ENCODE results near the gene TREML1. TPM values are rescaled to one million over a fixed set of nuclear protein-coding genes. Genes with fewer than 3 reads are reported as not detected.

The TREML1 gene
- total RNA-seq, 1 donor from 2014 or later, result not detected

DNA sequence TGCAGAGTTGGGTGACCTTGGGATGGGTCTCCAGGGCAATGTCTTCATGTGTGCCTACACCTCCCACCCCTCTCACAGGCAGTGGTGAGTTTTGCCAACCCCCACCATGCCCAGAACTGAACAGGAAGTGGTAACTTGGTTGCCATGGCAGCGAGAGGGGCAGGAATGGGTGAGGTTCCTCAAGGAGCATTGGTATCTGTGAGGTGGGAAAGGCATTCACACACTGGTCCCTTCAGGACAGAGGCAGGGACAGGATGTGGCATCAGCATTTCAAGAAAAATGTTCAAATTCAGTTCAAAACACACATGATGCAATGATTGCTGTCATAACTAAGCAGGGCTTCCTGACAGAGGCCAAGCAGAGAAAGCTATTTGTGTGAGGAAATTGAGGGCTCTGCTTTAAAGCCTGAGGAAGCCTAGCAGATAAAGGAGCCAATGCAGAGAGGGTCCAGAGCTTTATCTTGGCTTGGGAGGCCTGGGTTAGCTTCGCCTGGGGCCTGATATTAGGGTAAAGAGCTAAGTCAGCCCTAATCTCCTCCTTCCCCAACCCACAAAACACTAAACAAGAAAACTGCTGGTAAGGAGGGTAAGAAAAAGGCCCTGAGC is 46.3 kb upstream of the TREML1 start:
- H3K4me3 ChIP-seq, result no peak overlapping the region
- no peaks in the 10 kb centered on the region for H3K36me3 ChIP-seq
- no peak for DNase-seq (ENCODE audit: low spot score)
- Mint-ChIP-seq H3K4me1 (peaks cover 9% of the 10 kb centered on the region), H3K9me3 (no peaks in the 10 kb centered on the region), H3K36me3 (no peaks in the 10 kb centered on the region), H3K4me3 (no peak overlapping the region), H3K27ac (no peak overlapping the region), H3K27me3 (ENCODE audit: insufficient read depth, low read depth) (no peaks in the 10 kb centered on the region)
- no peak overlapping the region for H3K27ac ChIP-seq
- H3K4me2 ChIP-seq, result no peak overlapping the region
- no peaks in the 10 kb centered on the region for H3F3A ChIP-seq (ENCODE audit: low read depth)
- TF ChIP-seq EZH2phosphoT487 (IDR thresholded peaks at IDR 0.05), result no peak
- H3K9ac ChIP-seq, result no peak overlapping the region
- H3K79me2 ChIP-seq (ENCODE audit: low read depth), result no peaks in the 10 kb centered on the region
- H3K27me3 ChIP-seq, result no peaks in the 10 kb centered on the region
- no peaks in the 10 kb centered on the region for H3K4me1 ChIP-seq
- H4K20me1 ChIP-seq (ENCODE audit: low read depth), result no peaks in the 10 kb centered on the region
- H3K9me3 ChIP-seq (ENCODE audit: low read depth), result no peaks in the 10 kb centered on the region
- peak overlapping the region; percentile 57 for H2AFZ ChIP-seq (replicated peaks)

DNA sequence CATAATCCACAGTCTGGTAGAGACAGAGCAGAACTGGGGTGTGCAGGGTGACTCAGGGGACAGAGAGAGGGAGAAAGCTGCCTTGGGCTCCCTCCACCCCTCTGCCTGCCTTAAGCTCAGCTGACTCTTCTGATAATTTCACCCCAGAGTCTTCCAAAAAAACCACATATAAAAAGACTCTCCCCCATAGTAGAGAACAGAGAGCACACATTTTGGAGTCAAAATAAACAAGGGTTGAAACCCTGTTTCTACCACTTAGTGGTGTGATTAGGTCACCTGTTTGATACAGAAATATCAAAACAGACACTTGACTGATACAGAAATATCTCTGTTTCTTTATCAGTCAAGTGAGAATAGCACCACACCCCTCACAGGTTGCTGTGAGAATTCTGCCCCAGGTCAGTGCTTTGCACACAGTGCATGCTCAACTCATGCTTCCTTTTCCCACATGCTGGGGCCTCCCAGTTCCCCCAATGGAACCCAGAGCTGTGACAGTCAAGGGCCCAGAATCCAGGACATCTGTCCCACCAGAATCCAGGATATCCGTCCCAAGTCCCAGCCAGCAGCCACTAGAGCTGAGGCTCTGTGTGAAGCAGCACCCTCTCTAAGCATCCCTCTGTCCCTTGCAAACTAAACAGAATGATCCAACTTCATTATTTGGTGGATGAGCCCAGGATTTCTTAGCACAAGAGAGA is 45.6 kb upstream of the TREML1 start:
- H3K4me3 Mint-ChIP-seq, result no peak overlapping the region
- H3K27me3 Mint-ChIP-seq (ENCODE audit: insufficient read depth, low read depth), result peaks cover 1% of the 10 kb centered on the region
- no peak overlapping the region for H3K4me2 ChIP-seq
- H3F3A ChIP-seq (ENCODE audit: low read depth), result no peaks in the 10 kb centered on the region
- no peaks in the 10 kb centered on the region for H3K36me3 ChIP-seq
- H3K9me3 Mint-ChIP-seq, result no peaks in the 10 kb centered on the region
- no peaks in the 10 kb centered on the region for H3K36me3 Mint-ChIP-seq
- no peak overlapping the region for H3K4me3 ChIP-seq
- H3K4me1 ChIP-seq, result no peaks in the 10 kb centered on the region
- no peak overlapping the region for H3K27ac ChIP-seq
- TF ChIP-seq EZH2phosphoT487 (IDR thresholded peaks at IDR 0.05) (no peak), EZH2 (IDR thresholded peaks at IDR 0.05) (no peak), CTCF (IDR thresholded peaks at IDR 0.05) (no peak)
- no peaks in the 10 kb centered on the region for H4K20me1 ChIP-seq (ENCODE audit: low read depth)
- no peak overlapping the region for H3K27ac Mint-ChIP-seq
- H3K4me1 Mint-ChIP-seq, result peaks cover 9% of the 10 kb centered on the region
- no peak overlapping the region for H3K9ac ChIP-seq
- DNase-seq (ENCODE audit: low spot score), result no peak
- no peaks in the 10 kb centered on the region for H3K27me3 ChIP-seq
- H2AFZ ChIP-seq (replicated peaks), result peak overlapping the region; percentile 57
- no peaks in the 10 kb centered on the region for H3K79me2 ChIP-seq (ENCODE audit: low read depth)
- no peaks in the 10 kb centered on the region for H3K9me3 ChIP-seq (ENCODE audit: low read depth)

DNA sequence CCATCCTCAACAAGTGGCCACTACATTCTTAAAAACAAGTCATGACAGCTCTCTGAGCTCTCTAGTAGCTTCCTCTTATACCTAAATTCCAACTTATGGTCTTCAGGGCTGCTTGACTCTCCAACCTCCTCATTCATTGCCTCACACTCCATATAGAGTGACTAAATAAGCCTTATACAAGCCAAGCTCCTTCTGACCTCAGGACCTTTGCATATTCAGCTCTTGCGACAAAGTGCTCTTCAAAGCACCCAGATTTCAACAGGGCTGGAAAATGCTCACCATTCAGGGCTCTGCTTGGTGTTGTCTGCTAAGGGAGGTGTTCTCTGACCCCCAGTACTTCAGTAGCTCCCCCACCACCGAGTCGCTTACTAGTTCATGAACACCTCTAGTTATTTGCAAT is 43.1 kb upstream of the TREML1 start:
- Histone ChIP-seq H3K9ac (no peak overlapping the region), H3K36me3 (no peaks in the 10 kb centered on the region), H3K79me2 (ENCODE audit: low read depth) (no peaks in the 10 kb centered on the region), H3K4me2 (no peak overlapping the region), H3K4me3 (no peak overlapping the region), H4K20me1 (ENCODE audit: low read depth) (no peaks in the 10 kb centered on the region), H3K4me1 (no peaks in the 10 kb centered on the region), H3K27ac (no peak overlapping the region), H3F3A (ENCODE audit: low read depth) (no peaks in the 10 kb centered on the region), H2AFZ (replicated peaks) (no peak overlapping the region), H3K9me3 (ENCODE audit: low read depth) (no peaks in the 10 kb centered on the region), H3K27me3 (no peaks in the 10 kb centered on the region)
- Mint-ChIP-seq H3K27me3 (ENCODE audit: insufficient read depth, low read depth) (peaks cover 8% of the 10 kb centered on the region), H3K4me3 (no peak overlapping the region), H3K4me1 (peaks cover 16% of the 10 kb centered on the region), H3K36me3 (no peaks in the 10 kb centered on the region), H3K27ac (no peak overlapping the region), H3K9me3 (no peaks in the 10 kb centered on the region)
- TF ChIP-seq CTCF (IDR thresholded peaks at IDR 0.05), result no peak
- no peak for TF ChIP-seq EZH2phosphoT487 (IDR thresholded peaks at IDR 0.05)
- no peak for TF ChIP-seq EZH2 (IDR thresholded peaks at IDR 0.05)
- DNase-seq (ENCODE audit: low spot score), result no peak

DNA sequence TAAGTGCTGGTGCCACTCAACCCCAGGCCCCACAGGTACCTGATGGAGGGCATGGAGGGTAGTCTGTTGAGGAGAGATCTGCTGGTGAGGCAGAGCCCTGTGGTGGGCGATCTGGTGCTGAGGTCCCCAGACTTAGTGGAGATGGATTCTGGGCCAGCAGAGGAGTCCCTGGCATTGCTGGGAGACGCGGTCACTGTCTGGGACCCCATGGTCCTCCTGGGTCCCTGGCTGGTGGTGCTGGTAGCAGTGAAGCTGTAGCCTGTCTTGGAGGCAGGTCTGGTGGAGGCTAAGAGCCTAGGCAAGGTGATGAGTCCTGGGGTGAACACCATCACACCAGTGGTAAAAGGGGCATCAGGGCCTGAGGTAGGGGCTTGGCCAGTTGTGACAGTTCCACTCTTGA is 40.2 kb upstream of the TREML1 start:
- no peak overlapping the region for H3K27ac ChIP-seq
- no peaks in the 10 kb centered on the region for H3F3A ChIP-seq (ENCODE audit: low read depth)
- H3K36me3 Mint-ChIP-seq, result no peaks in the 10 kb centered on the region
- H3K9ac ChIP-seq, result no peak overlapping the region
- peaks cover 7% of the 10 kb centered on the region for H3K4me1 Mint-ChIP-seq
- peaks cover 11% of the 10 kb centered on the region for H3K27me3 Mint-ChIP-seq (ENCODE audit: insufficient read depth, low read depth)
- no peaks in the 10 kb centered on the region for H3K4me1 ChIP-seq
- no peak overlapping the region for H3K4me3 ChIP-seq
- no peaks in the 10 kb centered on the region for H3K9me3 ChIP-seq (ENCODE audit: low read depth)
- no peak overlapping the region for H3K4me2 ChIP-seq
- DNase-seq (ENCODE audit: low spot score), result no peak
- no peaks in the 10 kb centered on the region for H3K27me3 ChIP-seq
- TF ChIP-seq EZH2phosphoT487 (IDR thresholded peaks at IDR 0.05), result no peak
- H3K79me2 ChIP-seq (ENCODE audit: low read depth), result no peaks in the 10 kb centered on the region
- no peak overlapping the region for H3K4me3 Mint-ChIP-seq
- H3K9me3 Mint-ChIP-seq, result peaks cover 11% of the 10 kb centered on the region
- no peaks in the 10 kb centered on the region for H3K36me3 ChIP-seq
- H4K20me1 ChIP-seq (ENCODE audit: low read depth), result no peaks in the 10 kb centered on the region
- no peak overlapping the region for H2AFZ ChIP-seq (replicated peaks)
- no peak overlapping the region for H3K27ac Mint-ChIP-seq

Measured in neural progenitor cell (in vitro differentiated cells).